Fibroblast of mammary gland (primary cell): ENCODE results near the gene ORAI1.

Experiments
- DNase-seq: peaks from one replicate; pipeline ENCODE4 v3.0.0-alpha.2; 2010; ENCODE audit warnings: low read depth
- H3K4me3 ChIP-seq: 2 replicates; pipeline ENCODE4 v1.5.1; 2011; ENCODE audit warnings: low read depth, mild to moderate bottlenecking, low read length, moderate library complexity; ENCODE audit not compliant: control insufficient read depth
- CTCF ChIP-seq: conservative IDR thresholded peaks from 2 replicates; pipeline ENCODE4 v1.5.1; 2011; ENCODE audit warnings: low read depth, low read length, inconsistent platforms; ENCODE audit not compliant: control insufficient read depth, insufficient read depth

ORAI1 gene

GRCh38 chr12:121688966-121689365 lies 62.6 kb downstream of the ORAI1 start:
- DNase-seq = no peak
- TF ChIP-seq CTCF = no peak
- H3K4me3 ChIP-seq = no peak overlapping the region

GRCh38 chr12:121689430-121689829 lies 63.1 kb downstream of the ORAI1 start:
- H3K4me3 ChIP-seq = no peak overlapping the region
- no peak for TF ChIP-seq CTCF
- DNase-seq = no peak
